ENCODE results near the gene PIK3CD.

The PIK3CD gene

DNA sequence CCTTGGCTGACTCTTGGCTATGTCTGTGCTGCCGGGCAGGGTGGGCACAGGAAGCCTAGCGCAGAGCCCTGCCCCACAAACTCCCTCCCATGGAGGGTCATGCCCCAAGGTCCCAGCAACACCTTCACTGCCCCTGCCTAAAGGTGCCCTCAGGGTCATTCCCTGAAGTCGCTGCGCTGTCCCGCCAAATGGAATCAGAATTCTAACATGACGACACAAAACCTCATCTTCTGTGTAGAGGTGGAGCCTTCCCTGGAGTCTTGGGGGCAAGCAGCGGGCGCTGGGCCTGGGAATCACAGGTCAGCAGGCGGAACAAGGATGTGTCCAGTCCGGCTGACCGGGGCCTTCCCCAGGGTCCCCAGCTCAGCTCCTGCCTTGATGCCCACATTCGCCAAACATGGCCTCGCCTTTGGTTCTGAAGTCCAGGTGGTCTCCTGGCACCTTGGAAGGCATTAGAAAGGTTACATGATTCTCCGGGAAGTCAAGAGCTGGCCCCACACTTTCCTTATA lies 45.5 kb upstream of the PIK3CD start:
- no peaks in the 10 kb centered on the region for H3K27me3 ChIP-seq (replicated peaks in 2 of 5; ENCODE audit: control insufficient read depth in 4 of 5, insufficient read depth in 5 of 5, low read length in 4 of 5)
- POLR2A ChIA-PET, result no interaction called here
- no peak overlapping the region for H3K27ac ChIP-seq (ENCODE audit: insufficient read depth in 1 of 2, low read depth in 1 of 2, low read length in 2 of 2, poor library complexity in 1 of 2, severe bottlenecking in 2 of 2)
- DNase-seq, result no peak
- H3K36me3 ChIP-seq (ENCODE audit: control insufficient read depth in 4 of 4, insufficient read depth in 4 of 4, low read length in 3 of 4), result peaks cover 9 to 98% (median 65%) of the 10 kb centered on the region in 4 experiments
- WGBS (ENCODE audit: insufficient coverage), result 99% methylated on average over 13 of the region's 14 CpGs
- no peaks in the 10 kb centered on the region for H3K4me1 ChIP-seq (ENCODE audit: control extremely low read depth in 1 of 4, control insufficient read depth in 4 of 4, insufficient read depth in 4 of 4, low read length in 3 of 4)
- no peak overlapping the region for H3K4me3 ChIP-seq (ENCODE audit: control insufficient read depth in 1 of 7, extremely low read depth in 1 of 7, insufficient read depth in 4 of 7, low read depth in 2 of 7, low read length in 6 of 7)
- no peaks in the 10 kb centered on the region for H3K9me3 ChIP-seq (ENCODE audit: control extremely low read depth in 1 of 5, control insufficient read depth in 4 of 5, insufficient read depth in 2 of 5, low read depth in 1 of 5, low read length in 4 of 5)
- CTCF ChIA-PET, result interaction anchor here (1.0 to 2.9 kb wide), 3 partner anchors 10 to 18 kb away, joined by 3 to 14 read pairs (median 3); partner anchors contain the start of gene TMEM201

DNA sequence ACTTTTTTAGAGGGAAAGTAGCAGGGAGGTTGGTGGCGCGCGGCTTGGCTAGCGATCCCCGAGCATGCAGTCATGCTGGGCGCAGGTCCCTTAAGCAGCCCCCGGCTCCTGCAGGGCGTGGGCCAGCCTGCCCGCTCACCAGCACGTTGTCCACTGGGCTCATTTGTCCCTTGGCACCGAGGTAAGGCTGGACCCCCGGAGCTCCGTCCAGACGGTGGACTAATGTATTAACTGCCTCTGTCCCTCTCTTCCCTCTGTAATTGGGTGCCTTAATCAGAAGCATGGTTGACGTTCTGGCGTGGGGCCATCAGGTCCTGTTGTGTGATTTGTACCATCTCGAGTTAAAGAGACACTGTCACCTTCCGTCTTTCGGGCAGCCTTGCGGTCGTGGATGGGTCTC lies 45.1 kb upstream of the PIK3CD start:
- no peak overlapping the region for H3K27ac ChIP-seq (ENCODE audit: insufficient read depth in 1 of 2, low read depth in 1 of 2, low read length in 2 of 2, poor library complexity in 1 of 2, severe bottlenecking in 2 of 2)
- no peak overlapping the region for H3K4me3 ChIP-seq (ENCODE audit: control insufficient read depth in 1 of 7, extremely low read depth in 1 of 7, insufficient read depth in 4 of 7, low read depth in 2 of 7, low read length in 6 of 7)
- ChIA-PET CTCF (interaction anchor here (1.0 to 2.9 kb wide), 3 partner anchors 9 to 18 kb away, joined by 3 to 14 read pairs (median 3); partner anchors contain the start of gene TMEM201), POLR2A (no interaction called here)
- no peak for DNase-seq
- H3K36me3 ChIP-seq (ENCODE audit: control insufficient read depth in 4 of 4, insufficient read depth in 4 of 4, low read length in 3 of 4), result peaks cover 5 to 96% (median 63%) of the 10 kb centered on the region in 4 experiments
- no peaks in the 10 kb centered on the region for H3K9me3 ChIP-seq (ENCODE audit: control extremely low read depth in 1 of 5, control insufficient read depth in 4 of 5, insufficient read depth in 2 of 5, low read depth in 1 of 5, low read length in 4 of 5)
- WGBS (ENCODE audit: insufficient coverage), result 98% methylated on average over 19 of the region's 21 CpGs
- H3K27me3 ChIP-seq (replicated peaks in 2 of 5; ENCODE audit: control insufficient read depth in 4 of 5, insufficient read depth in 5 of 5, low read length in 4 of 5), result no peaks in the 10 kb centered on the region
- no peaks in the 10 kb centered on the region for H3K4me1 ChIP-seq (ENCODE audit: control extremely low read depth in 1 of 4, control insufficient read depth in 4 of 4, insufficient read depth in 4 of 4, low read length in 3 of 4)

DNA sequence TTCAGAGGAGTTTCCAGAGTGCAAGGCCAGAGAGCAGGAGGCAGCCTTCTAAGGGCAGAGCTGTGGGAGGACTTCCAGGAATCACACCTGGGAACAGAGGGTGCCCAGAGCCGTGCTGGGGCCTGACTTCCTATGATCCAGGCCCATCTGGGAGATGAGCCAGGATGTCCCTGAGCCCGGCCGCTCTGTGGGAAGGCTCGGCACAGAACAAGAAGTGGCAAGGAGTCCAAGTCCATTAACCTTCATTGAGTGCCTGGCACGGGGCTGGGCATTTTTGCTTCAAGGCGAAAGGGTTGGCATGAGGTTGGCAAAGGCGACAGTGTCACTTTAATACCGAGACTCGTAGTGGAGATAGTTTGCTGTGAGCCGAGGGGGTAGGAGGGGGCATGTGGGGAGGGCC lies 44.6 kb upstream of the PIK3CD start:
- Histone ChIP-seq H3K4me1 (ENCODE audit: control extremely low read depth in 1 of 4, control insufficient read depth in 4 of 4, insufficient read depth in 4 of 4, low read length in 3 of 4) (no peaks in the 10 kb centered on the region), H3K9me3 (ENCODE audit: control extremely low read depth in 1 of 5, control insufficient read depth in 4 of 5, insufficient read depth in 2 of 5, low read depth in 1 of 5, low read length in 4 of 5) (no peaks in the 10 kb centered on the region), H3K36me3 (ENCODE audit: control insufficient read depth in 4 of 4, insufficient read depth in 4 of 4, low read length in 3 of 4) (peaks cover 5 to 96% (median 61%) of the 10 kb centered on the region in 4 experiments), H3K4me3 (ENCODE audit: control insufficient read depth in 1 of 7, extremely low read depth in 1 of 7, insufficient read depth in 4 of 7, low read depth in 2 of 7, low read length in 6 of 7) (no peak overlapping the region), H3K27me3 (replicated peaks in 2 of 5; ENCODE audit: control insufficient read depth in 4 of 5, insufficient read depth in 5 of 5, low read length in 4 of 5) (no peaks in the 10 kb centered on the region), H3K27ac (ENCODE audit: insufficient read depth in 1 of 2, low read depth in 1 of 2, low read length in 2 of 2, poor library complexity in 1 of 2, severe bottlenecking in 2 of 2) (no peak overlapping the region)
- WGBS (ENCODE audit: insufficient coverage), result 95% methylated on average over 10 of the region's 10 CpGs
- ChIA-PET CTCF (interaction anchor here (2.9 kb wide), 1 partner anchor 9 kb away, joined by 14 read pairs; no protein-coding TSS in a partner anchor), POLR2A (no interaction called here)
- no peak for DNase-seq

DNA sequence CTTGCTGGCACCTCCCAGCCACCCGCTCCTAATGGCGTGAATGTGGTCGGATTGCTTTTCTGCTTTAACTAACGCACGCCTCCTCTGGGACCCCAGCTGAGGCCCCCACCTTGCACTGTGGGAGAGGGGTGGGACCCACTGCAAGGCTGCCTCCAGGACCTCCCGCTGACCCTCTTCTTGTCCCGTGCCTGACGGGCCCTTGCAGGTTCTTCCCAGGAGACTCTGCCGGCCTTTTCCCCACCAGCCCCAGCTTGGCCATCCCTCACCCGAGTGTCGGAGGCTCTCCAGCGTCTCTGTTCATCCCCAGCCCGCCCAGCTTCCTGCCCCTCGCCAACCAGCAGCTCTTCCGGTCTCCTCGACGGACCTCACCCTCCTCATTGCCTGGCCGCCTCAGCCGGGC lies 44.2 kb upstream of the PIK3CD start:
- ChIA-PET POLR2A (no interaction called here), CTCF (interaction anchor here (0.7 to 2.9 kb wide), 3 partner anchors 8 to 99 kb away, joined by 3 to 14 read pairs (median 4); no protein-coding TSS in a partner anchor)
- no peak for DNase-seq
- no peak overlapping the region for H3K27ac ChIP-seq (ENCODE audit: insufficient read depth in 1 of 2, low read depth in 1 of 2, low read length in 2 of 2, poor library complexity in 1 of 2, severe bottlenecking in 2 of 2)
- H3K36me3 ChIP-seq (ENCODE audit: control insufficient read depth in 4 of 4, insufficient read depth in 4 of 4, low read length in 3 of 4), result peaks cover 5 to 96% (median 60%) of the 10 kb centered on the region in 4 experiments
- 95% methylated on average over 15 of the region's 19 CpGs for WGBS (ENCODE audit: insufficient coverage)
- H3K27me3 ChIP-seq (replicated peaks in 2 of 5; ENCODE audit: control insufficient read depth in 4 of 5, insufficient read depth in 5 of 5, low read length in 4 of 5), result no peaks in the 10 kb centered on the region
- no peaks in the 10 kb centered on the region for H3K4me1 ChIP-seq (ENCODE audit: control extremely low read depth in 1 of 4, control insufficient read depth in 4 of 4, insufficient read depth in 4 of 4, low read length in 3 of 4)
- no peaks in the 10 kb centered on the region for H3K9me3 ChIP-seq (ENCODE audit: control extremely low read depth in 1 of 5, control insufficient read depth in 4 of 5, insufficient read depth in 2 of 5, low read depth in 1 of 5, low read length in 4 of 5)
- no peak overlapping the region for H3K4me3 ChIP-seq (ENCODE audit: control insufficient read depth in 1 of 7, extremely low read depth in 1 of 7, insufficient read depth in 4 of 7, low read depth in 2 of 7, low read length in 6 of 7)

DNA sequence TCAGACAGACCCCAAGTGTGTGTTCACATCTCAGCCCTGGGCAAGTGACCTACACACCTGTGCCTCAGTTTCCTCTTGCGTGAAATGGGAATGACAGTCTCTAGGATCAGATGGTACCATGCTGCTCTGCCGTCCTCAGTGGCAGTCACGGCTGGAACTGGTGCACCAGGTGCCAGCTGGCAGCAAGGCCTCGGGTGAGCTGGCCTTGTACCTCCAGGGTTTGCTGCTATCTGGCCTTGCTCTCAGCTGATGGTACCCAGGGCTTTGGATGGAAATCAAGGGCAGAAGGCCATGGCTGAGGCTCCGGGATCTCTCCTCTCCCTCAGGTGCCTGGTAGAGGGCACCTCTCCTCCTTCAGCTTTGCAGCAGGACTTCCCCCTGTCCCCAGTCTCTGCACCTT lies 41.5 kb upstream of the PIK3CD start:
- ChIA-PET CTCF (no interaction called here), POLR2A (no interaction called here)
- Histone ChIP-seq H3K4me1 (ENCODE audit: control extremely low read depth in 1 of 4, control insufficient read depth in 4 of 4, insufficient read depth in 4 of 4, low read length in 3 of 4) (no peaks in the 10 kb centered on the region), H3K9me3 (ENCODE audit: control extremely low read depth in 1 of 5, control insufficient read depth in 4 of 5, insufficient read depth in 2 of 5, low read depth in 1 of 5, low read length in 4 of 5) (no peaks in the 10 kb centered on the region), H3K4me3 (ENCODE audit: control insufficient read depth in 1 of 7, extremely low read depth in 1 of 7, insufficient read depth in 4 of 7, low read depth in 2 of 7, low read length in 6 of 7) (no peak overlapping the region), H3K27ac (ENCODE audit: insufficient read depth in 1 of 2, low read depth in 1 of 2, low read length in 2 of 2, poor library complexity in 1 of 2, severe bottlenecking in 2 of 2) (no peak overlapping the region), H3K36me3 (ENCODE audit: control insufficient read depth in 4 of 4, insufficient read depth in 4 of 4, low read length in 3 of 4) (peaks cover 2 to 90% (median 54%) of the 10 kb centered on the region in 4 experiments), H3K27me3 (replicated peaks in 2 of 5; ENCODE audit: control insufficient read depth in 4 of 5, insufficient read depth in 5 of 5, low read length in 4 of 5) (no peaks in the 10 kb centered on the region)
- WGBS (ENCODE audit: insufficient coverage), result 100% methylated on average over 4 of the region's 5 CpGs
- DNase-seq, result no peak

DNA sequence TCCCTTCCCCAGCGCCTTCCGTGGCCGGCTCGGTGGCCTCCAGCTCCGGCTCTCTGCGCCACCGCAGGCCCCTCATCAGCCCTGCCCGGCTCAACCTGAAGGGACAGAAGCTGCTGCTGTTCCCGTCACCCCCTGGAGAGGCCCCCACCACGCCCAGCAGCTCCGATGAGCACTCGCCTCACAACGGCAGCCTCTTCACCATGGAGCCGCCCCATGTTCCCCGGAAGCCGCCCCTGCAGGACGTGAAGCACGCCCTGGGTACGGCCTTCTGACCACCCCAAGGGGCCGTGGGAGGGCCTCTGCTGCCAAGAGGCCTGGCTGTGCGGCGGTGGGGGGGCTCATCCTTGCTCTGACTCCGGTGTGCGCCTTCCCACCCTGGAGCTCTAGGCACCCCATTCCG lies 41.0 kb upstream of the PIK3CD start:
- no peak overlapping the region for H3K27ac ChIP-seq (ENCODE audit: insufficient read depth in 1 of 2, low read depth in 1 of 2, low read length in 2 of 2, poor library complexity in 1 of 2, severe bottlenecking in 2 of 2)
- no peaks in the 10 kb centered on the region for H3K27me3 ChIP-seq (replicated peaks in 2 of 5; ENCODE audit: control insufficient read depth in 4 of 5, insufficient read depth in 5 of 5, low read length in 4 of 5)
- H3K36me3 ChIP-seq (ENCODE audit: control insufficient read depth in 4 of 4, insufficient read depth in 4 of 4, low read length in 3 of 4), result peaks cover 2 to 87% (median 51%) of the 10 kb centered on the region in 4 experiments
- no peak for DNase-seq
- WGBS (ENCODE audit: insufficient coverage), result 93% methylated on average over 25 of the region's 25 CpGs
- H3K9me3 ChIP-seq (ENCODE audit: control extremely low read depth in 1 of 5, control insufficient read depth in 4 of 5, insufficient read depth in 2 of 5, low read depth in 1 of 5, low read length in 4 of 5), result no peaks in the 10 kb centered on the region
- ChIA-PET CTCF (no interaction called here), POLR2A (no interaction called here)
- no peak overlapping the region for H3K4me3 ChIP-seq (ENCODE audit: control insufficient read depth in 1 of 7, extremely low read depth in 1 of 7, insufficient read depth in 4 of 7, low read depth in 2 of 7, low read length in 6 of 7)
- H3K4me1 ChIP-seq (ENCODE audit: control extremely low read depth in 1 of 4, control insufficient read depth in 4 of 4, insufficient read depth in 4 of 4, low read length in 3 of 4), result no peaks in the 10 kb centered on the region

DNA sequence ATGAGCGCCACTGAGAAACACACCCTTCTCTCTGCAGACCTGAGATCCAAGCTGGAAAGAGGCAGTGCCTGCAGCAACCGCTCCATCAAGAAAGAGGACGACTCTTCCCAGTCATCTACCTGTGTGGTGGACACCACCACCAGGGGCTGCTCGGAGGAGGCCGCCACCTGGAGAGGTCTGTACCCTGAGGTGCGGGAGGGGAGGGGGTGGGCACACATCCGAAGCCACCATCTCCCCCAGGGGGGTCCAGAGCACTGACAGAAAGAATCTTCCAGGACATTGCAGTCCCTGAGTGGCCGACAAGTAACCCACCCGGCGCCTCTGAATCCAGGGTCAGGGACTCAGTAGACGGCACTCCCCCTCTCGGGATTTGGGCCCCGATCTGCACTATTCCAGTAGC lies 39.8 kb upstream of the PIK3CD start:
- Histone ChIP-seq H3K4me3 (ENCODE audit: control insufficient read depth in 1 of 7, extremely low read depth in 1 of 7, insufficient read depth in 4 of 7, low read depth in 2 of 7, low read length in 6 of 7) (no peak overlapping the region), H3K27ac (ENCODE audit: insufficient read depth in 1 of 2, low read depth in 1 of 2, low read length in 2 of 2, poor library complexity in 1 of 2, severe bottlenecking in 2 of 2) (no peak overlapping the region), H3K36me3 (ENCODE audit: control insufficient read depth in 4 of 4, insufficient read depth in 4 of 4, low read length in 3 of 4) (peaks cover 2 to 75% (median 47%) of the 10 kb centered on the region in 4 experiments), H3K27me3 (replicated peaks in 2 of 5; ENCODE audit: control insufficient read depth in 4 of 5, insufficient read depth in 5 of 5, low read length in 4 of 5) (no peaks in the 10 kb centered on the region), H3K9me3 (ENCODE audit: control extremely low read depth in 1 of 5, control insufficient read depth in 4 of 5, insufficient read depth in 2 of 5, low read depth in 1 of 5, low read length in 4 of 5) (no peaks in the 10 kb centered on the region), H3K4me1 (ENCODE audit: control extremely low read depth in 1 of 4, control insufficient read depth in 4 of 4, insufficient read depth in 4 of 4, low read length in 3 of 4) (peaks cover 0 to 6% (median 3%) of the 10 kb centered on the region in 4 experiments)
- ChIA-PET CTCF (interaction anchor here (1.2 kb wide), 1 partner anchor 15 kb away, joined by 3 read pairs; no protein-coding TSS in a partner anchor), POLR2A (no interaction called here)
- no peak for DNase-seq
- WGBS (ENCODE audit: insufficient coverage), result 91% methylated on average over 8 of the region's 13 CpGs

Data from common myeloid progenitor, CD34-positive (primary cell).